Measurements from ENCODE around the gene CKAP2. TPM values are rescaled to one million over a fixed set of nuclear protein-coding genes. Genes with fewer than 3 reads are reported as not detected.
"Not testable (repeated sequence)": the region's sequence is repeated elsewhere in the genome, so short reads cannot be mapped to it uniquely, and the experiment has no call there.

The CKAP2 gene, protein sequence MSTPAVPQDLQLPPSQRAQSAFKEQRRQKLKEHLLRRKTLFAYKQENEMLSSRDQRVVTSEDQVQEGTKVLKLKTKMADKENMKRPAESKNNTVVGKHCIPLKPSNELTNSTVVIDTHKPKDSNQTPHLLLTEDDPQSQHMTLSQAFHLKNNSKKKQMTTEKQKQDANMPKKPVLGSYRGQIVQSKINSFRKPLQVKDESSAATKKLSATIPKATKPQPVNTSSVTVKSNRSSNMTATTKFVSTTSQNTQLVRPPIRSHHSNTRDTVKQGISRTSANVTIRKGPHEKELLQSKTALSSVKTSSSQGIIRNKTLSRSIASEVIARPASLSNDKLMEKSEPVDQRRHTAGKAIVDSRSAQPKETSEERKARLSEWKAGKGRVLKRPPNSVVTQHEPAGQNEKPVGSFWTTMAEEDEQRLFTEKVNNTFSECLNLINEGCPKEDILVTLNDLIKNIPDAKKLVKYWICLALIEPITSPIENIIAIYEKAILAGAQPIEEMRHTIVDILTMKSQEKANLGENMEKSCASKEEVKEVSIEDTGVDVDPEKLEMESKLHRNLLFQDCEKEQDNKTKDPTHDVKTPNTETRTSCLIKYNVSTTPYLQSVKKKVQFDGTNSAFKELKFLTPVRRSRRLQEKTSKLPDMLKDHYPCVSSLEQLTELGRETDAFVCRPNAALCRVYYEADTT
- total RNA-seq, result 10 to 100 TPM in 1 of 3 donors, 1 to 10 TPM in 2; 5.7 to 18.8 (median 9.8) TPM
- long read RNA-seq, donor 1, partial matches to known transcripts, result 0 of 4 reads
- long read RNA-seq, donor 1, other reads (novel, unspliced or antisense), result 1 of 4 reads
- long read RNA-seq, donor 2, partial matches to known transcripts, result 8 of 12 reads
- long read RNA-seq, donor 2, other reads (novel, unspliced or antisense), result 3 of 12 reads

DNA sequence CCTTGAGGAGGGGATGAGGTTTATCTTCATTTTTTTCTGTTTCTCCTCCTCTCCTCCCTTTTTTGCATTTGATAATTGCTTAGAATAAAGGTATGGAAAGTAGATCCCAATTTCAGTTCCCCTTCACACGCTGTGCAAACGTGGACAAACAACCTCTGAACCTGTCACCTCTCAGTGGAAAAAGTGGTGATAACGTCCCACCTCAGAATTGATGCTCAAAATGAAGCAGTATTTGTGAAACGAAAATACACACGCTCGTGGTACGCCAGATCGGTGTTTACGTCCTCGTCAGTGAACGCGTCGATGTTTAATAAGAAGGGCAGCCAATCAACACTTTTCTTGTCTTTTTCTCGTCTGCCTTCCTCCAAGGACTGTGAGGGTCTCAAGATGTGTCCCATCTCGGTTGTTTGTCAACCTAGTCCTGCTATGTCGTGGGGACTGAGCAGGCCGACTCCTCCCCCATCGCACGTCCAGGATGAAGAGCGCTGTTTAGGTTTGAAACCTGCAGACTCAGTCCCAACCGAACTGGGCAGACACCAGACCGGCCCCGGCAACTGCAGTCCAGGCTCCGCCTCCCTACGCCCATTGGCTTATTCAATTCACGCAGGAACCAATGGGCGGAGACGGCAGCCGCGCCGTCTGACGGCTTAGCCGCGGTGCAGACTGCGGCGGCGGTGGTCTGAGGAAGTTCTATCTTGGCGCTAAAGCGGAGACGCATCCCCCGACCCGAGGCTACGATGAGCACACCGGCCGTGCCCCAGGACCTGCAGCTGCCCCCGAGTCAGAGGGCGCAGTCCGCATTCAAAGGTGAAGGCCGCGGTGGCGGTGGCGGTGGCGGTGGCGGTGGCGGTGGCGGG, at the start of gene CKAP2:
Gene CKAP2 (plus strand): TSS at position 659 of the 857 bp plus-strand sequence. CDS start 79 bp downstream, at position 738.
- intact Hi-C loops (cut with DNase I, micrococcal nuclease), result loop anchor here in 1 of 2 donors (10.0 kb wide), 1 partner anchor 110 kb away; no protein-coding TSS in a partner anchor
- H3K4me1 ChIP-seq (ENCODE audit: low read depth), result peaks cover 10% of the 10 kb centered on the region
- H3K4me3 ChIP-seq, result peak within 1 kb of the TSS; percentile 68
- DNase-seq, result peak; percentile 95 to 97 (median 96)
- TF ChIP-seq, protein P1, sequence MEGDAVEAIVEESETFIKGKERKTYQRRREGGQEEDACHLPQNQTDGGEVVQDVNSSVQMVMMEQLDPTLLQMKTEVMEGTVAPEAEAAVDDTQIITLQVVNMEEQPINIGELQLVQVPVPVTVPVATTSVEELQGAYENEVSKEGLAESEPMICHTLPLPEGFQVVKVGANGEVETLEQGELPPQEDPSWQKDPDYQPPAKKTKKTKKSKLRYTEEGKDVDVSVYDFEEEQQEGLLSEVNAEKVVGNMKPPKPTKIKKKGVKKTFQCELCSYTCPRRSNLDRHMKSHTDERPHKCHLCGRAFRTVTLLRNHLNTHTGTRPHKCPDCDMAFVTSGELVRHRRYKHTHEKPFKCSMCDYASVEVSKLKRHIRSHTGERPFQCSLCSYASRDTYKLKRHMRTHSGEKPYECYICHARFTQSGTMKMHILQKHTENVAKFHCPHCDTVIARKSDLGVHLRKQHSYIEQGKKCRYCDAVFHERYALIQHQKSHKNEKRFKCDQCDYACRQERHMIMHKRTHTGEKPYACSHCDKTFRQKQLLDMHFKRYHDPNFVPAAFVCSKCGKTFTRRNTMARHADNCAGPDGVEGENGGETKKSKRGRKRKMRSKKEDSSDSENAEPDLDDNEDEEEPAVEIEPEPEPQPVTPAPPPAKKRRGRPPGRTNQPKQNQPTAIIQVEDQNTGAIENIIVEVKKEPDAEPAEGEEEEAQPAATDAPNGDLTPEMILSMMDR (IDR thresholded peaks at IDR 0.05), result no peak
- H3K36me3 ChIP-seq (ENCODE audit: low read depth), result no peaks in the 10 kb centered on the region
- ATAC-seq, result peak; percentile 89
- no peaks in the 10 kb centered on the region for H3K9me3 ChIP-seq

DNA sequence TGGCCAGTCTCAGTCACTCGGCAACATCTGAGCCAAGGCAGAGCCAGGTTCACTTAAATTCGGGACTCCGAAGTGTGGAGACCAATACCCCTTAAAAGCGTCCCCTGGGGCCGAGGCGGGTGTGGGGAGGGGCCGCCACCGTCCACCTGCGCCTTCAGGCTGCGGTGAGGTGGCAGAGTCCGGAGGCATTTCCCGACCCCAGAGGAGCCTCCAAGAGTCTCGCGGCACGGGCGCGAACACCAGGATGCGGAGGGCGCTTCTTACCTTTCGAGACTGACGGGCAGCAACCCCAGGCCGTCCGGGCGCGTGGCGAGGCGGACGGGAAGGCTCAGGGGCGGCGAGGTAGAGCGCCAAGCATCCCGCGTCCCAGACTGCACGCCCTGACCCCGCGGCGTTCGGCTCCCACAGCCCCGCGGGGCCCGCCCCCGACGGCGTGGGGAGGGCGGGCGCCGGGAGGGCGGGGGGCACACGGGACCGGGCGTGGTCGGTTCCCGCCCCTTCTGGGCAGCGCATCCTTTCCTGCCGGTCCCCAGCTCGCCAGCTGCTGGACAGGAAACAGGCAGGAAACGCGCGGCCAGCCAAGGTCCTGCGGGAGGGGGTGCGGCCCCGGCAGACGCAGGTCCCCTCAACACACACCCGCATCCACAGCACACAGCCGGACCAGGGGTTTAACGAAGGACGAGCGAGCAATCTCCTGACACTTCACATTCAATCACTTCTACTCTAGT, 49.3 kb upstream of the CKAP2 start, which contains the start of gene THSD1:
Gene THSD1 (minus strand): TSS at position 406 of the 728 bp plus-strand sequence. CDS start 3,572 bp downstream, outside the sequence.
- ATAC-seq, result peak; percentile 72
- TF ChIP-seq, protein P1 (IDR thresholded peaks at IDR 0.05), result no peak
- DNase-seq, result peak; percentile 33 to 63 (median 51)
- no peaks in the 10 kb centered on the region for H3K36me3 ChIP-seq (ENCODE audit: low read depth)
- H3K4me1 ChIP-seq (ENCODE audit: low read depth), result peaks cover 13% of the 10 kb centered on the region
- intact Hi-C loops (cut with DNase I, micrococcal nuclease), result no loop called here
- H3K9me3 ChIP-seq, result no peaks in the 10 kb centered on the region
- no peak within 1 kb of the TSS for H3K4me3 ChIP-seq

DNA sequence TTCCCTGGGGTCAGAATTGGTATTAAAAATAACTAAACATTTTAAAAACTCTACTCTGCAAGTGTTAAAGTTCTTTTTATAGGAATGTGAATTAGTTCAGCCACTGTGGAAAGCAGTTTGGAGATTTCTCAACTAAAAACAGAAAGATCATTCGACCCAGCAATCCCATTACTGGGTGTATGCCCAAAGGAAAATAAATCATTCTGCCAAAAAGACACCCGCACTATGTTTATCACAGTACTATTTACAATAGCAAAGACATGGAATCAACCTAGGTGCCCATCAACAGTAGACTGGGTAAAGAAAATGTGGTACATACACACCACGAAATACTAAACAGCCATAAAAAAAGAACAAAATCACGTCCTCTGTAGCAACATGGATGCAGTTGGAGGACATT, 48.6 kb upstream of the CKAP2 start:
- TF ChIP-seq, protein P1 (IDR thresholded peaks at IDR 0.05), result no peak
- intact Hi-C loops (cut with DNase I, micrococcal nuclease), result no loop called here
- no peak for ATAC-seq

DNA sequence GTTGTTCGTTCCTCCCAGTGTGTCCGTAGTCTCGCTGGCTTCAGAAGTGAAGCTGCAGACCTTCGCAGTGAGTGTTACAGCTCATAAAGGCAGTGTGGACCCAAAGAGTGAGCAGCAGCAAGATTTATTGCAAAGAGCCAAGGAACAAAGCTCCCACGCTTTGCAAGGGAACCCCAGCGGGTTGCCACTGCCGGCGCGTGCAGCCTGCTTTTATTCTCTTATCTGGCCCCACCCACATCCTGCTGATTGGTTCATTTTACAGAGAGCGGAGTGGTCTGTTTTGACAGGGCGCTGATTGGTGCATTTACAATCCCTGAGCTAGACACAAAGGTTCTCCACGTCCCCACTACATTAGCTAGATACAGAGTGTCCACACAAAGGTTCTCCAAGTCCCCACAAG, 47.8 kb upstream of the CKAP2 start:
- H3K4me3 ChIP-seq; ATAC-seq; H3K36me3 ChIP-seq (ENCODE audit: low read depth); H3K9me3 ChIP-seq; intact Hi-C loops (cut with DNase I, micrococcal nuclease); DNase-seq: not testable (repeated sequence)
- H3K4me1 ChIP-seq (ENCODE audit: low read depth), result peaks cover 13% of the 10 kb centered on the region

More for the DNA sequence above, 48.6 kb upstream of the CKAP2 start:
- H3K4me1 ChIP-seq (ENCODE audit: low read depth), result peaks cover 13% of the 10 kb centered on the region
- no peak for DNase-seq
- no peaks in the 10 kb centered on the region for H3K36me3 ChIP-seq (ENCODE audit: low read depth)
- no peak overlapping the region for H3K4me3 ChIP-seq
- no peaks in the 10 kb centered on the region for H3K9me3 ChIP-seq

DNA sequence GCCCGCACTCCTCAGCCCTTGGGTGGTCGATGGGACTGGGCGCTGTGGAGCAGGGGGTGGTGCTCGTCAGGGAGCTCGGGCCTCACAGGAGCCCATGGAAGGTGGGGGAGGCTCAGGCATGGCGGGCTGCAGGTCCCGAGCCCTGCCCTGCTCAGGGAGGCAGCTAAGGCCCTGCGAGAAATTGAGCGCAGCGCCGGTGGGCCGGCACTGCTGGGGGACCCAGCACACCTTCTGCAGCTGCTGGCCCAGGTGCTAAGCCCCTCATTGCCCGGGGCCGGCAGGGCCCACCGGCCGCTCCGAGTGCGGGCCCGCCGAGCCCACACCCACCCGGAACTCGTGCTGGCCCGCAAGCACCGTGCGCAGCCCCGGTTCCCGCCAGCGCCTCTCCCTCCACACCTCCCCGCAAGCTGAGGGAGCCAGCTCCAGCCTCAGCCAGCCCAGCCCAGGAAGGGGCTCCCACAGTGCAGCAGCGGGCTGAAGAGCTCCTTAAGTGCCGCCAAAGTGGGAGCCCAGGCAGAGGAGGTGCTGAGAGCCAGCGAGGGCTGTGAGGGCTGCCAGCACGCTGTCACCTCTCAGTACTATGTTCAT, 47.1 kb upstream of the CKAP2 start:
- peaks cover 13% of the 10 kb centered on the region for H3K4me1 ChIP-seq (ENCODE audit: low read depth)
- H3K9me3 ChIP-seq; ATAC-seq; DNase-seq; intact Hi-C loops (cut with DNase I, micrococcal nuclease); H3K4me3 ChIP-seq; H3K36me3 ChIP-seq (ENCODE audit: low read depth): not testable (repeated sequence)
